GM18909 (cell line): ENCODE measurements around the gene PAX3.

ENCODE experiments used
- ATAC-seq: cut with Tn5 transposase; IDR thresholded peaks from one replicate; pipeline ENCODE4 v1.9.1; 2021; ENCODE audit warnings: mild to moderate bottlenecking; ENCODE audit not compliant: unreplicated experiment, poor library complexity

PAX3 gene

DNA sequence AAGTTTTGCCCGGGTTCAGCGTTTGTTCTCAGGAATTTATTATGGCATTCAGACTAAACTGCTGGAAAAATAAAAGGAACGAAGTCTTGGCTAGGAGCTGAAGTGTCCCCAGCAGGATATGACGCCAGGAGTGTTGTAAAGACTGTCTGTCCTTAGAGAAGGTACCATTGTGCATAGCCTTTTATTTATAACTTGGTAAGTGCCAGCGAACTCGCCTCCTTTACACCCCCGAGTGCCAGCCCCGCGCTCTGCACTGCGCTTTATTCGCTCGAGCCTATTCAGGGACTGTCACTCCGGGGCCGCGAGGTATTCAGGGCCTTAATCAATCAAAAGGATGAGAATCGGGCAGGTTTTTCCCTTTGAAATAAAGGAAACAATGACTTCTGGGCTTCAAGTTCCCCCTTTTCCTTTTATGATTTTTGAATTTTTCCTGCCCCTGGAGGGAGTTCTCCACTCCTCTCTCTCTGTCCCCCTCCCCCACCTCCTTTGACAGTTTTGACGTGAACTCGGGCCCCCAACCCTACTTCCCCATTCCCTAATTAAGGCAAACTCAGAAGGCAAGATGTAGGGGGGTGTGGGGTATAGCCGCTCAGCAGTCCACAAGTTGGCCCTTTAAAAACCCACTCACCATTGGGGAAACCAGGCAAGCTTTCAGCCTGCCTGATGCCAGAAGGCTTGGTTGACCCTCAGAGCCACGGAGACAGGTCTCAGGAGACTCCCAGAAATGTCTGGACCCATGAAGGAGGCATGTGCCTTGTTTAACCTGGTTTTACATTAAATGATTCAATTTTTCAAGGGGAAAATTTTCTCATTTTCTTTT is 1.3 kb upstream of the PAX3 start:
- no peak for ATAC-seq

DNA sequence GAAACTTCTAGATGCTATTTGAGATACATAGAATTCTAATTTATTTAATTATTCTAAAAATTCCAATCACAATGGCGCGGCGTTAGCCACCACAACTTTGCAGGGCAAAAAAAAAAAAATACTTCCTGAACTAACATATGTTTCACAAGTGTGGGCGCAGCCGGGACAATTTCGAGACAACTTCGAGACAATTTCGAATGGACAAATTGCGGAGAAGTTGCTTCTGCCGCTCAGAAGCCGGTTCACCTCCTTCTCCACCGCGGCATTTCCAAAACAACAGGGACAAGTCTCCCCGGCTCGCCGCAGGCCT is 842 bp downstream of the PAX3 start:
- ATAC-seq = no peak

DNA sequence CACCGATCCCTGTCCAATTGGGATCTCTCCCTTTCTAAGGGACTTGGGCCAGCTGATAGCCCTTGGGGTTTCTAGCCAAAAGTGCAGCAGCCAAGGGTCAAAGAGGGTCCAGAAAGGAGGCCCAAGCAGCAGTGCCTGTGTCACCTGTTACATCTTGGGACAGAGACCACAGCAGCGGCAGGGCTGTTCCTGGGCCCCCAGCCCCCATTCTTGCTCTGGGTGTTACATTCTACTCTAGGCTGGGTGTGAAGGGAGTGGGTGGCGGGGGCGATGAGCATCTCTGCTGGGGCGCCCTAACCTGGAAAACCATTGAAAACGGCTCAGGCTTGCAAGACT is 1.2 kb downstream of the PAX3 start:
- no peak for ATAC-seq

DNA sequence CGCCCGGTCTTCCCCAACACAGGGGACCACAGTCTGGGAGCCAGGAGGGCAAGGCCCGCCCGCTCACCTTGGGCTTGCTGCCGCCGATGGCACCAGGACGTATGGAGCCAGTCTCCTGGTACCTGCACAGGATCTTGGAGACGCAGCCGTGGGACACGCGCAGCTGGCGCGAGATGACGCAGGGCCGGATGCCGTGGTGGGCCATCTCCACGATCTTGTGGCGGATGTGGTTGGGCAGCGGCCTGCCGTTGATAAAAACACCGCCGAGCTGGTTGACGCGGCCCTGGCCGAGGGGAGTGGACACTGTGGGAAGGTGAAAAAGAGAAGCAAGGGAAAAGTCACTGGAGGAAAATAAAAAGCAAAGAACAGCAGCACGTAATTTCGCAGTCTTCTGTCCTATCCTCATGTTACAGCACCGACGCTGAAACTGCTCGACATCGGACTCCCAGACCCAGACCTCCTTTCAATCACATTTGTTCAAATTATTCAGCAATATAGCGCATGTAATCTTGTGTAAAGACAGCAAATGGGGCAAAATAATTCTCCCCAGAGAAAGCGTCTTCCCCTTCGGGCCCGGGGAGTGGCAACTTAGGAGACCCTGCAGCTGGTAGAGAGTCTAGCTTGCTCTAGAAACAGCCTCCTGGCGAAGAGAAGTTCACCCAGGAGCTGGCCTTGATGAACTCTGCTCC is 1.7 kb downstream of the PAX3 start:
- ATAC-seq = no peak

DNA sequence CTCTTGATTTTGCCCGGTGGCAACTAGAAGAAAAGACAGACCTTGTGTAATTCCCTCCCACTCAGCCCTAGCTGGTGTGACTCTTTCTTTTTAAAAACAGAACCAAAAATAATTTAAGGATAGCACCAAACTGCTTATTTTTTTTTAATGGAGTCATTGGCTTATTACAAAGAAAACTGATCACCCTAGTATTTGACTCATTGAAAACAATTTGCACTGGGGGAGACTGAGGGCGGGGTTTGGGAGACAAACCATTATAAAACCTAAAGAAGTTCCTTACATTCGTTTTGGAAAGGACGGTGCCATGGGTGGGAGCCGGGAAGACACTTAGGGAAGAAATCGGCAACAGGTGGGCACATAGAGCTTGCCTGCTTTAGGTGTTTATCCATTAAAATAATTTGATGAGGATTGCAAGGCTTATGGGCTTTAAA is 2.5 kb downstream of the PAX3 start:
- ATAC-seq = no peak

DNA sequence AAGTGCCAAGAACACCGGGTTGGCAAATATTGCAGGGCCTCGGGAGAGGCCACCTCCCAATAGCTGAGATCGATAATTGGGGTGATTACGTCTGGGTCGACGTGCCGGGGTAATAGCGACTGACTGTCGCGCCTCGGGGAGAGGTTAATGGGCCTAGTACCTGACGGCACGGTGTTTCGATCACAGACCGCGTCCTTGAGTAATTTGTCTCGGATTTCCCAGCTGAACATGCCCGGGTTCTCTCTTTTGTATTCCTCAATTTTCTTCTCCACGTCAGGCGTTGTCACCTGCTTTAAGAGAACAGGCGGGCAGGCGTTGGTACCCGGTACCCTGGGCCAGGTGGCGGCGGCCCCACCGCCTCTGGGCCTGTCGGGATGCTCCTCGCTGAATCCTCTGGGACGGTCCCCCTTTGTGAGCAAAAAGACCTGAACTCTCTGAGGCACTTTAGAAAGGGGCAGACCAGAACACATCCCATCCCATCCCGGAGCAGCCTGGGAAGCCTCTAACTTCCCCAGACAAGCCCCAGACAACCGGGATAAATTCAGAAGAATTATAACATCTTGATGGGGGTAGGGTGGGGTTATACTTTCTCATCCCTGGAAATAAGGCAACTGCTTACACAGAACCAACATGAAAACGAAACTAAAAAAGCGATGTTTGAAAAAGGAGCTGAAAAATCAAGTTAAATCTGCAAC is 3.3 kb downstream of the PAX3 start:
- no peak for ATAC-seq

DNA sequence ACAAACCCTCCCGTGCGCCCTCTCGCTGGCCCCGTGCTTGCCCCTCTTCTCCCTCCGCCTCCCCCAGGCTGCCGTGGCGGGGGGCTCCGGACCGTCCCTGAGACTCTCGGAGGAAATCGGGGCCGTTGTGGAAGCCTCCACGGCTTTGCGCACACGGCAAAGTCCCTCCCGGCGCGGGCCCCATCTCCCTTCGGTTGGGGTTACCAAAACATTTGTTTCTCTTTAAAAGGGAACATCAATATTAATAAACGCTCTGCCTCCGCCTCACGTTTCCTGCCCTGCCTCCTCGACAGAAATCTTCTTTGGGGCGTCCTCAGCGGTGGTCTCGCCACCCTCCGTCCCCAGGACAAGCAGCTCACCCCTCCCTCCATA is 3.8 kb downstream of the PAX3 start:
- ATAC-seq = no peak

DNA sequence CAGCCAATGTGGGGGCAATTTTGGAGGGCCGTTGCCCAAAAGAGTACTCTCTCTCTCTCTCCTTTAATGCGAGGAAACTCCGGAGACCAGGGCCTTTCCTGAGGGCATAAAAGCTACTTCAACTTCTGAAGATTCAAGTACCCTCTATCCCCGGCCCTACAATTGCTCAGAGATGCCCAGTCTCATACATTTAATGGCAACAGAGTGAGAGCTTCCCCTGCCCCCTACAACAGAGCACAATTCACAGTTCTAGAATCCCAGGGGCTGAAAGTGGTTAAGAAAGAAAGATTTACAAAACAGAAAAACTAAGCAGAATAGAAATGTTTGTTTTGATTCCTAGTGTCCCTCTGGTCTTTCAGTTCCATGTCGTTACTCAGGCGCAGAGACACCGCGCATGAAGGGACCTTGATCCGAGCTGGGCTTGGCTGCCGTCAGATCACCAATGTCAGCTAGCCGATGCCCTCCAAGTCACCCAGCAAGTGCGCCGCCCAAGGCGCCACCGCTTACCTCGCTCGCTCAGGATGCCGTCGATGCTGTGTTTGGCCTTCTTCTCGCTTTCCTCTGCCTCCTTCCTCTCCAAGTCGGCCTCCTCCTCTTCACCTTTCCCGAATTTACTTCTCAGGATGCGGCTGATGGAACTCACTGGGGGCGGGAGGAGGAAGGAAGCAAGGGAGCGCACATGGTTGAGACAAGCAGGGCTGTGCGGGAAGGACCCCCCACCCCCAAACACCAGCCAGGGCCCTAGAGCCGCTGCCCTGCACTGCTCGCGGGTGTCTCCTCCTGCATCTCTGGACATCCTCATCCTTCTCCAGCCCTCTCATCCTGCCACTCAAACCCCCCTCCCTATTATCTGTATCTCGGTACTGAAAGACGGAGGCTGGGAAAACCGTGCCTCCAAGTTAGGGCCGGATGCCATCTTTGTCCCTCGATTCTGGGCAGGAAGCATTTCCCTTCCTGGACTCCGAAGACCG is 4.9 kb downstream of the PAX3 start:
- ATAC-seq = no peak

DNA sequence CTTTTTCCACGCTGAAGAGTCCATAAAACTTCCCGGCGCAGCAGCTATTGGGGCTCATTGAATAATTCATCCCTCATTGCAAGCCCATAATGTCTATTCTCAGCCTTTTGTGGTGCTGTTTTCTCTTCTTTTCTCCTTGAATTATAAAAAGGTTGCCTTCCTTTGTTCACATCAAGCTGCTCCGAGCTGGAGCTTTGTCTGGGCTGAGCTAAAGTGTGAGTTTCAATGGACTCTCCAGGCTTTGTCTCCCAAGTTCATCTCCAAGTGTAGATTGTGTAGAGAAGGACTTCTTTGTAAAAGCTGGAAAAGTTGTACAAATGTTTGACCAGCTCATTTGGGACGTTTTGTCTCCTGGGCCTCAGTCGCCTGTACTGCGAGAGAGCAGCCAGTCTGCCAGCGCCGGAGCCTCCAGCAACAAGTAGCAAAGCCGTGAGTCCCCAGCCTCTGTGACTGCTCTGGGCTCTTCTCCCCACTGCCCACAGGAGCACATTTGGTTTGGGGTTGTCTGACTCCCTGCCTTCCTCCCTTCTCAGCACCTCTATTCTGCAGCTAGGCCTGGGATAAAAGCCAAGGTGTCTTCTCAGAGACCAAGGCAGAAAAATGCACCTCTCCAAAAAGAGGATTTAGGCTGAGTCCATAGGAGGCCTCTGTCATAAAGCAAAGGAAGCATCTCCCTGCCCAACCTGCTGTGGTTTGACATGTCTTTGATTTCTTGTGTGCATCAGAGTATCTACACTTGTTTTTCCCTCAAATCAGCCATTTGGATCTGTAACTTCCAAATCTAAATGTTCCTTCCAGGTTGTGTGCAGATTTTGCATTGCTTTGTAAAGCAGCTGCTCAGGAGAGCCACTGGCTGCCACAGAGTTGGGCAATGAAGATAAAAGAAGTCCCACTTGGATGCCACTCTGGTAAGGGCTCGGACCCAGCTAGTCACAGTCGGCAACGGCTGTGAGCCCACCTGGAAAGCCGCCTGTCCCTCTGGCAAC is 6.4 kb downstream of the PAX3 start:
- no peak for ATAC-seq

DNA sequence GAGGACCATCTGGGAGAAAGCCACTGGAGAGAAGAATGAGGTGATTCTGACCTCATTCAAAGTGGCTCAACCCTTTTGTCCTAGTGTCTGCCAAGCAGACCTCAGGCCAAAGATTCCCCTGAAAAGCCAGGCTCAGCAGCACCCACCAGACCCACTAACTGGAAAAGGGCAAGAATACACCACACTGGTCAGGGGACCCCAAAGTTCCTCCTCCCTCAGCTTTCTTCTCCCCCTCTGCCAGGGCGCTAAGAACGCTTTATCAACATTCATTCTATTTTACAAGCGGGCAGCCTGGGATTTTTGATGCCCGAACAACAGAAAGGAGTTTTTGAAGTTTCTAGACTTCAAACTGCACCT is 7.3 kb downstream of the PAX3 start:
- ATAC-seq = no peak

DNA sequence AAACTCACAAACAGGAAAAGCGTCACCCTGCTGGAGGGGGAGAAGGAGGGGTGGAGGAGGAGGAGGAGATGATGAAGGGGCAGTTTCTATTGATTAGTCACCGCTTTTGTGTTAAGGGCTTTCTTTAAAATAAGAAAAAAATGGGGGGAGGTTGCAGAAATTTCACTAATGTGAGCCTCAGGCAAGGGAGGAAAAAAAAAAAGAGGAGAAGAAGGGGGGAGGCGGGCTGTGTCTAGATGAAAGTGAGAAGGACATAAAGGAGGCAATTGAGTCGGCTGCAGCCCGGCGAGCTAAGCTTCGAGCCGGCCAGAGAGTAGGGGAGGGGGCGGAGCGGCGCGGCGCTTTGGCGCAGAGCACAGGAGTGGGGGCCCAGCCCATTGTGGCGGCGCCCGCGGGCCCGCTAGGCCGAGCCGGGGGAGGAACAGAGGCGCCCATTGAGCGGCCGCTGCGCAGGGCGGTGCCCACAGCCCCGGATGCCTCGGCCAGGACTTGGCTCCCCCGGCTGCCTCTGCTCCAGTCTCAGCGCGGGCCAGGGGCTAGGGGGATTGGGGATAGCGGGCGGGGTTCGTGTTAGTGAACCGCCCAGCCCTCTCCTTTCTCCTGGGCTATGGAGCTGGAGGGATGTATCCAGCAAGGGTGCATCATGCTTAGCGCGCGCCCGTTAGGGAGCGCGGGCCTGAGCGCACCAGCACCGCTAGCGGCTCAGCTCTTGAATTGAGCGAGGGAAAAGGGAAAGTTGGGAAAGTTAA is 7.9 kb downstream of the PAX3 start:
- ATAC-seq = no peak

DNA sequence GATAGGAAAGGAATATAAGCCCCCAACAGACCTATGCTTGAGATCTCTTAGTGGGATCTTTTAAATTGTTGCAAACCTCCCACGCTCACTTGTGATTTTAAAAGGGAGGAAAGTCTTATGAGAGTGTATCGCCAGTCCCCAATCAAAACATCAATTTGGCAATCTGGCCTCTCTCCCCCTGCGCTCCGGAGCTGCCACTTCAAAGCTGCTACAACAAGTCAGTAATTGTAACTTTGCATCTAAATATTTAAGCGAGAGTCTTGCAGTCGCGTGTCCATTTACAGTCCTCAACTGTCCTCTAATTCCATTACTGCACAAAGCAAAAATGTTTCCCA is 8.4 kb downstream of the PAX3 start:
- no peak for ATAC-seq

DNA sequence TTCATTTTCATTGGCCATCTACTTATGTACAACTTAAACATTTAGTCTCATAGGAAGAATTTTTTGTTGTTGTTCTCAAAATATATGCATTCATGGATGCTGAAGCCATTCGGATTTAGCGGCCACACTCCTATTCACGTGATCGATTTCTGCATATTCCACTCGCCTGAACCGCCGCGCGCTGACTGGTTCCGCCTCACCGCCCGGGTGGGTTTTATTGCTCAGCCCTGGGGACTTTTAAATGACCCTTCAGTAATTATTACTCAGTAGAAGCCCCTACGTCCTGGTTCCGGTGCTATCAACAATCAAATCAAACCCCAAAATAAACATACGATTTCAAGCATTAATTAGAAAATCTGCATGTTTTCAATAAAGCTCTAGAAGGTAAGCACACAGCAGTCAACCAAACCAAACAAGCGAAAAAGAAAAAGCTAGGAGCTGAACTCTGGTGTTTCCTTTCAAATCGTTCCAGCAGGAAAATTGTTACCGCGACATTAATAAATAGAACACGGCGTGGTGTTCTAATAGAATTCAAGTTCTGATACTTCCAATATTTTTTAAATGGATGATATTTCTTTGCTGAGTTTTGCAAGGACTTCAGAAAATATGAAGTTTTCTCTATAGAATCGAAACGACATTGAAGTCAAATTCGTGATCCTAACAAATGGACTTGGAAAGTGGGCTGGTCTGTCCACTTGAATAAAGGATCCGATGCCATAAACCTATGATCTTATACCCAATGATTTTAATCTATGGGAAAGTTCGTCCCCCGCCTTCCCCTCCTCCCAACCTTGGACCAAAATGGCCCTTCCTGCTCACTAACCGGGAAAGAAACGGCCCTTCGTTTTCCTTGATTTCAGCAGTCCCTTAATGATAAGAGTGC is 9.3 kb downstream of the PAX3 start:
- no peak for ATAC-seq

DNA sequence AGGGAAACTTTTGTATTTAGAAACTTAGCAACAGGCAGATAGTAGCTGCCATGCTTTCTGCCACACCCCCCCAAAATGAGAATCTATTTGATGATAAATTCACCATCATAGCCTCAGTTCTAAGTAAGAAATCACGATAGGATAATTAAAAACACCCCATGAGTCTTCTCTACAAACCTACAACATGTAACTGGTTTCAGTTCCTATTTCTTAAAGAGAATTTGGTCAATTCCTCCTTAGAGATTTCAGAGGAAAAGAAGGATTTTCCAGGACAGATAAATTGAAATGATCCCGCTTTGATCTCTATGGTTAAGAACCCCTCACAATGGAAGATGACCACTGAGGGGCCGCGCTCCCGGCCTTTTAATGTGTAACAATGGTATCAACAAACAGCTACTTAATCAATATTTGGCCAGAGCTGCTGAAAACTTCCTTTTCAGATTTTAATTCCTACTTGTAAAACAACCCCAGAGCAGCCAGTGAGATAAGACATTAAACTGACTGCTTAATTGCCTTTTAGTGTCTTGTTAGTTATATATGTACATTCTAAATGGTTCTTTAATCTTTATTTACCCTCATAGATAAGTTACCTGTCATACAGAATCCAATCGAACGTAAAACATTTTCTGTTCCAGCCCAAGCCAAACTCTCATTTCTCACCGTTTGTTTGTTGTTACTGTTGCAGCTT is 10.1 kb downstream of the PAX3 start:
- no peak for ATAC-seq

DNA sequence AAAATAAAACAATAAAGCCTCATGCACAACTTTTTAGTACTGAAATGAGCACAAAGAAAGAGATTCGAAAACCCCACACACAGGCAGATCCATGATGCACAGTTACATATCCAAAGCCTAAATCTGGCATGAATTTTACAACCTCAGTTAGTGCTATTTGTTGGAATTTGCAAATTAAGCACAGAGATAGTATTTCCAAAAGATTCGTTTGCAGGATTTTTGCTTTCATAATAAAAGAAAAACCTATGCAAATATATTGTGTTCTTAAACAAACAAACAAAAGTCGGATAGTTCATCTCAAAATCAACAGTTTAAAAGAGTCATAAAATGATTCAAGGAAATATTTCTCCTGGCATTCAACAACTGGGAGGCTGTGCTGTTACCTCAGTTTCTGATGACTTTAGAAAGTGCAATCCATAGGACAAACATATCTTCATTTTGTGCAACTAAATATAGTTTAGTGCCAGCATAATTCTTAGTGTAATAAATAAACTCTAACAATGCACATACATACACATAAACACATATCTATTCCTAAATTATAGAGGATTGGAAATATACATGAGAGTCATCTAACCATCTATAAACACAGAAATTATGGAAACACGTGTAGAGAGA is 10.8 kb downstream of the PAX3 start:
- ATAC-seq = no peak

DNA sequence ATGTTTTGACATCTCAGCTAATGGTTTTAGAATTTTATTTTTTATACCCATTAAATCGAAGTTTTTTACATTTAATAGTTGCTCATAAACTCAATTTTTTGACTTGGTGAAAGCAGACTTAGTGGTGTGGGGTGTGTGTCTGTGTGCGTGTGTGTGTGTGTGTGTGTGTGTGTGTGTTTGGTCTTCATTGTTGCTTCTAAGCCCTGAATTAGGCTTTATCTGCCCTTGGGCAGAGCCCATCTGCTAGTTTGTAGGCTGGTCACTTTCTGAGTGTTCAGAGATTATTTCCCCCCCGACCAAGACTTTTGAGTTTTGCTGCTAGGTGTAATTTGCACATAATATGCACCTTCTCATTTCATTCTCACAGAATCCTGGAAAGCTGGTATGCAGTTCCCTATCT is 14.3 kb downstream of the PAX3 start:
- no peak for ATAC-seq

DNA sequence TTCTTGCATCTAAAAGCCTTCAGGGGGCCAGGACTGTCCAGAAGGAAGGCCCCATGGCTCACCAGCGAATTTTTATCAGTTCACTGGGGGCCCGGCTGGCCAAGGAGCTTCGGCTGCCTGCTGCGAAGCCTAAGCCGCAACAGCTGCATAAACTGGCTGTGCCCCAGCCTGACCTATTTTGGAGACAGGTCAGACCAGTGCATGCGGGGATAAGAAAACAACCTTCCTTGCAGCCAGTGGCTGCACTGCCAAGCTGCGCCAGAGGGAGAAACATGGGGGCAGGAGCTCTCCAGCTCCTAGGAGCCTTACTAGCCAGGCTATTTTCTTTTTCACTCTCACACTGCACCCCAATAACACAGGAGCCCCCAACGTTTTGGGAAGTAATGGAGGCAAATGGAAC is 15.2 kb downstream of the PAX3 start:
- no peak for ATAC-seq
